Cardiac muscle cell (in vitro differentiated cells and primary cell): ENCODE data around the gene GSTM1. TPM values are rescaled to one million over a fixed set of nuclear protein-coding genes. Genes with fewer than 3 reads are reported as not detected.

Source experiments
- DNase-seq, 2 donors: peaks; one replicate each; pipeline versions ENCODE4 v3.0.0 to v3.0.0-alpha.2; 2010 to 2017; ENCODE audit warnings: low read depth in 1 of 2, low spot score in 1 of 2
- H3K27ac ChIP-seq: fragments of 200-600 bp; sonication (generic); 2 replicates; pipeline ENCODE4 v1.5.1; 2016
- H3K27me3 ChIP-seq: fragments of 200-600 bp; sonication (generic); 2 replicates; pipeline ENCODE4 v1.6.0; 2016; ENCODE audit warnings: control low read depth
- H3K36me3 ChIP-seq: fragments of 200-600 bp; sonication (generic); 2 replicates; pipeline ENCODE4 v1.5.1; 2016; ENCODE audit warnings: control low read depth
- H3K4me1 ChIP-seq: fragments of 200-600 bp; sonication (generic); 2 replicates; pipeline ENCODE4 v1.8.1; 2017; ENCODE audit warnings: low read depth, mild to moderate bottlenecking, mixed run types
- H3K4me3 ChIP-seq: fragments of 200-600 bp; sonication (generic); 2 replicates; pipeline ENCODE4 v1.5.1; 2016; ENCODE audit warnings: mild to moderate bottlenecking
- H3K9me3 ChIP-seq: fragments of 200-600 bp; sonication (generic); 2 replicates; pipeline ENCODE4 v1.5.1; 2017; ENCODE audit warnings: low read depth, mild to moderate bottlenecking, control low read depth
- CTCF ChIP-seq: IDR thresholded peaks from 2 replicates; pipeline ENCODE4 v1.5.1; 2012; ENCODE audit warnings: low read depth, mild to moderate bottlenecking, low read length
- polyA plus RNA-seq: library from polyadenylated mRNA; unstranded; fragments of >200 nt; fragmentation: Nextera tagmentation; extraction: Ambion mirVana; gene quantifications from 2 replicates; pipeline ENCODE4 v1.2.1, GENCODE V29; 2016
- total RNA-seq: library from RNA; depleted of rRNA; stranded (reverse); fragments of >200 nt; gene quantifications from 2 replicates; pipeline ENCODE4 v1.2.3, GENCODE V29; 2016

The GSTM1 gene
- total and polyA plus RNA-seq, 2 experiments from 2014 or later: 10.7 to 14.1 TPM

GRCh38 chr1:109650609-109651008 lies 37.0 kb upstream of the GSTM1 start:
- Histone ChIP-seq H3K9me3 (no peaks in the 10 kb centered on the region), H3K4me3 (no peak overlapping the region), H3K27ac (no peak overlapping the region), H3K36me3 (no peaks in the 10 kb centered on the region), H3K27me3 (peaks cover 22% of the 10 kb centered on the region), H3K4me1 (peaks cover 5% of the 10 kb centered on the region)
- DNase-seq: no peak
- TF ChIP-seq CTCF: no peak

- Histone ChIP-seq H3K4me3 (no peak overlapping the region), H3K4me1 (peaks cover 5% of the 10 kb centered on the region), H3K27ac (no peak overlapping the region), H3K36me3 (no peaks in the 10 kb centered on the region), H3K9me3 (no peaks in the 10 kb centered on the region), H3K27me3 (peaks cover 22% of the 10 kb centered on the region)
- no peak for DNase-seq
- TF ChIP-seq CTCF: no peak
Observed at GRCh38 chr1:109652402-109652801, 35.2 kb upstream of the GSTM1 start.

- no peaks in the 10 kb centered on the region for H3K36me3 ChIP-seq
- peaks cover 22% of the 10 kb centered on the region for H3K27me3 ChIP-seq
- no peak for TF ChIP-seq CTCF
- H3K4me3 ChIP-seq: no peak overlapping the region
- H3K27ac ChIP-seq: no peak overlapping the region
- no peaks in the 10 kb centered on the region for H3K9me3 ChIP-seq
- peaks cover 5% of the 10 kb centered on the region for H3K4me1 ChIP-seq
- DNase-seq: no peak
Observed at GRCh38 chr1:109653306-109653705, 34.3 kb upstream of the GSTM1 start.

- DNase-seq: no peak
- H3K27ac ChIP-seq: no peak overlapping the region
- TF ChIP-seq CTCF: no peak
- no peaks in the 10 kb centered on the region for H3K9me3 ChIP-seq
- H3K4me1 ChIP-seq: peaks cover 5% of the 10 kb centered on the region
- H3K4me3 ChIP-seq: no peak overlapping the region
- H3K27me3 ChIP-seq: peaks cover 22% of the 10 kb centered on the region
- no peaks in the 10 kb centered on the region for H3K36me3 ChIP-seq
Observed at GRCh38 chr1:109654519-109654918, 33.1 kb upstream of the GSTM1 start.

GRCh38 chr1:109655615-109656519 lies 31.8 kb upstream of the GSTM1 start, which contains the start of gene GSTM4:
TSS of gene GSTM4 (plus strand) at chr1:109656099. CDS start at chr1:109656390, 291 bp downstream.
- Histone ChIP-seq H3K4me1 (peaks cover 5% of the 10 kb centered on the region), H3K36me3 (peaks cover 5% of the 10 kb centered on the region), H3K27me3 (peaks cover 16% of the 10 kb centered on the region), H3K27ac (peak within 1 kb of the TSS; percentile 88), H3K4me3 (peak within 1 kb of the TSS; percentile 49), H3K9me3 (no peaks in the 10 kb centered on the region)
- DNase-seq: peak; percentile 91 to 94
- TF ChIP-seq CTCF: peak; percentile 23
